Measurements from ENCODE around the gene TMEM183A.
A peak's percentile ranks its signal among the peaks of the same experiment; 100 is the strongest.
"Not testable (repeated sequence)": the region's sequence is repeated elsewhere in the genome, so short reads cannot be mapped to it uniquely, and the experiment has no call there.

Gene TMEM183A

GRCh38 chr1:203006948-203007871, at the start of gene TMEM183A:
Gene TMEM183A, plus strand, starts transcription at chr1:203007374. Its CDS starts 92 bp downstream, at chr1:203007466.
- peak; percentile 98 for DNase-seq

- peak; percentile 77 for DNase-seq
Measured at GRCh38 chr1:202957733-202958543, 49.2 kb upstream of the TMEM183A start, which contains the start of gene ADIPOR1. Gene ADIPOR1, minus strand, starts transcription at chr1:202958312. Its CDS starts 7,242 bp downstream, at chr1:202951070.

GRCh38 chr1:202958544-202959275, 48.5 kb upstream of the TMEM183A start:
- no peak for DNase-seq

GRCh38 chr1:202959276-202959620, 47.9 kb upstream of the TMEM183A start:
- DNase-seq, result peak; percentile 31

GRCh38 chr1:202961220-202961880, 45.8 kb upstream of the TMEM183A start:
- no peak for DNase-seq

GRCh38 chr1:202964791-202965410, 42.3 kb upstream of the TMEM183A start:
- DNase-seq, result peak; percentile 14

GRCh38 chr1:202965422-202965821, 41.8 kb upstream of the TMEM183A start:
- DNase-seq, result no peak

GRCh38 chr1:202966006-202966898, 40.9 kb upstream of the TMEM183A start:
- no peak for DNase-seq

- DNase-seq, result no peak
Measured at GRCh38 chr1:202967684-202968281, 39.4 kb upstream of the TMEM183A start.

- no peak for DNase-seq
Measured at GRCh38 chr1:202968351-202968750, 38.8 kb upstream of the TMEM183A start.

GRCh38 chr1:202968895-202969295, 38.3 kb upstream of the TMEM183A start:
- peak; percentile 63 for DNase-seq

GRCh38 chr1:202972046-202972445, 35.1 kb upstream of the TMEM183A start:
- no peak for DNase-seq

- DNase-seq, result no peak
Measured at GRCh38 chr1:202974856-202975255, 32.3 kb upstream of the TMEM183A start.

- no peak for DNase-seq
Measured at GRCh38 chr1:202976633-202977032, 30.5 kb upstream of the TMEM183A start.

GRCh38 chr1:202979459-202979858, 27.7 kb upstream of the TMEM183A start:
- no peak for DNase-seq

- no peak for DNase-seq
Measured at GRCh38 chr1:202981939-202982338, 25.2 kb upstream of the TMEM183A start.

GRCh38 chr1:202982715-202983430, 24.3 kb upstream of the TMEM183A start:
- DNase-seq, result no peak

GRCh38 chr1:202986120-202986519, 21.1 kb upstream of the TMEM183A start:
- not testable (repeated sequence) for DNase-seq

- DNase-seq, result no peak
Measured at GRCh38 chr1:202987255-202987654, 19.9 kb upstream of the TMEM183A start.
